ENCODE data around the gene RC3H2.

The RC3H2 gene

GRCh38 chr9:122797316-122798063, 107.7 kb downstream of the RC3H2 start:
- no peak for DNase-seq

All from DMS79 treated with DMSO at 0.1 percent for 48 hours (cell line).